GM19463 (cell line): ENCODE data around the gene KIRREL2.
"Not testable (repeated sequence)": the region's sequence is repeated elsewhere in the genome, so short reads cannot be mapped to it uniquely, and the experiment has no call there.

ENCODE experiments used
- ATAC-seq: cut with Tn5 transposase; IDR thresholded peaks from one replicate; pipeline ENCODE4 v1.9.1; 2021; ENCODE audit warnings: mild to moderate bottlenecking, moderate library complexity; ENCODE audit not compliant: unreplicated experiment

Gene KIRREL2

DNA sequence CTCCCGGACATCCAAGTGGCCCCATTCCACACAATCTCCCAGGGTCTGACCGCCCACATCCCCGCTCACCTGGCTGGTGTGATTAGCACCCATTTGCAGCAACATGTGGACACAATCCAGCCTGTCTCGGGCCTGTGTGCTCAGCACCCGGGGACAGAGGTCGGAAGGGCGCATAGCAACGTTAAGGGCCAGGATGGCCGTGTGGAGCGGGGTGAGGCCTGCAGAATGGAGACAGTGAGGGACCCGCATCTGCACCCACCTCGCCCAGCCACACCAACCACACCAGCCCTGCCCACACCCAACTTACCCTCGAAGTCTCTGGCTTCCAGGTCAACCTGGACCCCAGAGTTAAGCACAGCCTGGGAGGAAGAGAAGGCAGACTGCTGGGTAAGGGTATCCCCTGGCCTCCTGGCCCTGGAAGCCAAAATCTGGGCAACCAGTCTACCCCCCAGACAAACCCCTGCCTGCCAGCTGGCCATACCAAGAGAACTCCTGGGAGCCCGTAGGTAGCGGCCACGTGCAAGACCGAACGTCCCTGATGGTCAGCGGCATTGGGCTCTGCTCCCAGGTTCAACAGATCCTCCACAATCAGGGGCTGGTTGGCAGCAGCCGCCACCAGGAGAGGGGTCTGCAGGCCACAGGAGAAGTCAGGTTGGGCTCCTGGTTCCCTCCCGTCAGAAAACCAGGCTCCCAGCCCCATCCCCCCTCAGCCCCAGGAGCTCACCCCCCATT lies 39.4 kb downstream of the KIRREL2 start:
- ATAC-seq = no peak

DNA sequence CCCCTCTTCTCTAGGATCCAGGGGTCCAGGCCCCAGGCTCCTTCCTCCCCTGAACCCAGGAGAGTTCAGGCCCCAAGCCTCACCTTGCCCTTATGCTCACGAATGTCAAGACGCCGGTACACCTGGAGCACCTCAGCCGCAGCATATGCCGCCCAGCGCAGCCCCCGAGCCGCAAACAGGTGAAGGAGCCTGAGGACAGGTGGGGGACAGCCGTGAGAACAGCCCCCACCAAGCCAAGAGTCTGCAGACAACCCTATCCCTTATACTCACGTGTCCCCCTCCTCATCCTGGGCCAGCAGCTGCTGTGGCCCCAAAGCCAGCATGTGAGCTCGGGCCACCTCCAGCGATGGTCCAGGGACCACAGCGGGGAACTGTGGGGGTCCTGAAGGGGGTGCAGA lies 39.9 kb downstream of the KIRREL2 start:
- no peak for ATAC-seq

DNA sequence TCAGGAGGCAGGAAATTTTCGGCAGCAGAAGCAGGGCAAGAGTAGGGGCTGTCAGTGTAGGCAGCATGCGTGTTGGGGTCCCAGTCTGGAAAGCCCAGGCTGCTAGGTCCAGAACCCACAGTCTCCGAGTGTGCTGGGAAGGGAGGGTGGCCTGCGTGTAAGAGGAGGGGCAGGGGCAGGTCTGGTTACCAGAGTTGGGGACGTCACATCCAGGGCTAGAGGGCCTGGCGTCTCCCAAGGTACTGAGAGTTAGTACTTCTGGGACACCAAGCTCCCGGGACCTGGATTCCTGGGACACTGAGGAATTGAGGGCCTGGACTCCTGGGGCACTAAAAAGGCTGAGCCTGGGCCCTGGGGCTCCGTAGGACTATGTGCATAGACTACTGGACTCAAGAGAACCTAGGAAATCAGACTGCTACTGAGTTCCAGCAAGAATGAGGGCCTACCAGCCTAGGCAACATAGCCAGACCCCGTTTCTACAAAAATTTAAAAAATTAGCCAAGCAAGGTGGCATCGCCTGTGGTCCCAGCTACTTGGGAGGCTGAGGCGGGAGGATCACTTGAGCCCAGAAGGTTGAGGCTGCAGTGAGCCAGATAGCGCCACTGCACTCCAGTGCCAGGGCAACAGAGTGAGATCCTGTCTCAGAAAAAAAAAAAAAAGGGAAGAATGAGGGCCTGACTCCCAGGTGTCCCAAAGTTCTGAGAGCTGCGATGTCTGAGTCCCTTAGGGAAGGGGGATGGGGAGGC lies 41.2 kb downstream of the KIRREL2 start:
- ATAC-seq = no peak

DNA sequence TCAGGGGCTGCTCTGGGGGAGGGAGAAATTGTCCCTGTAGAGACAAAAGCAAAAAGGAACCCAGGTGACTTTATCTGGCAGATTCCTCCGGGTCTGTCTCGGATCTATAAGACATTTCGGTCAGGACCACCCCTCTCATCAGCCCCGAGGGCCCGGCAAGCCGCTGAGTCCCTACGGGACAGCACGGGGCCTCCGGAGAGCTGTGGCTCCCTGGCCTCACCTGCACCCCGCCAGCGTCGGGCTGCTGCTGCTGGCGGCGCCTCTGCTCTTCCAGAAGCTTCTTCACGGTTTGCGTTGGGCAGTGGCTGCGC lies 41.7 kb downstream of the KIRREL2 start:
- no peak for ATAC-seq

DNA sequence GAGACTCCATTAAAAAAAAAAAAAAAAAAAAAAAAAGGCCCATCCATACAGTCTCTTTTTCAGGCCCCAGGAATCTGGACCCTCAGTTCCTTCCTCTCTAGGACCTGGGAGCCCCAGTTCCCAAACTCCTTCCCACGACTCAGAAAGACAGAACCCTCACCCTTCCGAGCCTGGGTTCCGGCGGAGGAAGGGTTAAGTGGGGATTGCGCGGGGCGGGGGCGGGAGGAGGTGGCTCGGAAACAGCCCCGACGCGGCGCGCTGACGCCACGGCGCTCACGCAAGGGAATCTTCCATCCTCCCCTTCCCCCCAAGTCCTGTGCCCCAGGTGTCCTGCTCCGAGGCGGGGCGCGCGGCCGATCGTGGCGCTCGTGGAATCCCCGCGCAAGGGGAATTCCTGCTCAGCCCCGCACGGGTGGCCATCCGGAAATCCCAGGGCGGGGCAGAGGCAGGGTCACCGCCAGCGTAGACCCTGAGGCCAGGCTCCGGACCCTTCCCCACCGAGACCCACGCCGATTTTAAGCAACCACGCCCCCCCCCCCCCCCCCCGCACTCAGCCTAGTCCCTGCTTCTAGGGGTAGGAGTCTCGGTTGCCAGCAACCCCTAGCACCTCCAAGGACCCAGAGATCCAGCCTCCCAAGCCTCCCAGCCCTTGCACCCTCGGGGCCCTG lies 43.0 kb downstream of the KIRREL2 start:
- peak; percentile 45 for ATAC-seq

DNA sequence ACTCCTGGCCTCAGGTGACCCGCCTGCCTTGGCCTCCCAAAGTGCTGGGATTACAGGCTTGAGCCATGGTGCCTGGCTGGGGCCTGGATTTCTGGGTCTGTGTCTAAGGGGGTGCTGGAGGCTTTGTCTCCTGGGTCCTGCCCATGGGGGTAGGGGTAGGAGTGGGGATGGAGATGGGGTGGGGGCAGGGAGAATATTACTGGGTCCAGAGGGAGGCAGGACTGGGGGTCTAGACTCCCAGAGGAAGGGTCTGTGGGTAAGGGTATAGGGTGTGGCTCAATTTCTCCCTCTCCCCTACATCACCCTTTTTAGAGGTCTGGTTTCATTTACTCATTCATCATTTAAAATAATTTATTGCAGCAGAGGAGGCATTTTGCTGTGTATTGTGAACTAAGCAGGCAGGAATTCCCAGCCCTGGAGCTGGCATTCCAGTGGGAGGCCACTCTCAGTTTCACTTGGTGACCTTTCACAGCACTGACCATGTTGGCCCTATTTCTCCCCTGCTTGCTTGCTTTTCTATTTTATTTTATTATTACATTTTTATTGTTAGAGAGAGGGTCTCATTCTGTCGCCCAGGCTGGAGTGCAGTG lies 44.4 kb downstream of the KIRREL2 start:
- no peak for ATAC-seq

DNA sequence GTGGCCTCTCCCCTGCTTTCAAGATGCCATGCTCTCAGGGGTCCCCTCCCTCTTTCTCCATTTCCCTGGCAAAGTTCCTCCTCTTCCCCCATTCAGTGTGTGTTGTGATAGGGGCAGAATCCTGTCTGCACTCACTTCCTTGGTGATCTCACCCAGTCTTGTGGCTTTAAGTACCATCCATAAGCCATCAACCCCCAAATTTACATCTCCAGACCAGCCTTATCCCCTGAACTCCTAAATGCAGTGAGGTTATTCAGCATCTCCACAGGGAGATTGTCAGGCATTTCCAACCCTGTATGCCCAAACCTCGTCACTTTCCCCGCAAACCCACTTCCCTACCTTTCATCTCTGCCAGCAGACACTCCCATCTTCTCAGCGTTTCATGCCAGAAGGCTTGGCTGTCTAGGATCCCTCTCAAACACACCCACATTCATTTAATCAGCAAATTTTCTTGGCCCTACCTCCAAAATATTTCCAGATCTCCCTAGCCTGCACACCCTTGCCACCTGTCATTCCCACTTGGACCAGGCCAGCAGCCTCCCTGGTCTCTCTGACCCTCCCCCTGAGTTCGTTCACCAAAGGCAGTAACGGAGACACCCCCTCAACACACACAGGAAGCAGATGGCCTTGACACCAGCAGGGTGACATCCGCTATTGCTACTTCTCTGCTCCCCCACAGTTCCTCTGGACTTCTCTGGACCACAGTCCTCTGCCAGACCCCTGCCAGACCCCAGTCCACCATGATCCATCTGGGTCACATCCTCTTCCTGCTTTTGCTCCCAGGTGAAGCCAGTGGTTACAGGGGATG lies 45.3 kb downstream of the KIRREL2 start, which contains the start of gene HCST:
Gene HCST (plus strand): TSS at position 676 of the 808 bp plus-strand sequence. CDS start 65 bp downstream, at position 741.
- no peak for ATAC-seq

DNA sequence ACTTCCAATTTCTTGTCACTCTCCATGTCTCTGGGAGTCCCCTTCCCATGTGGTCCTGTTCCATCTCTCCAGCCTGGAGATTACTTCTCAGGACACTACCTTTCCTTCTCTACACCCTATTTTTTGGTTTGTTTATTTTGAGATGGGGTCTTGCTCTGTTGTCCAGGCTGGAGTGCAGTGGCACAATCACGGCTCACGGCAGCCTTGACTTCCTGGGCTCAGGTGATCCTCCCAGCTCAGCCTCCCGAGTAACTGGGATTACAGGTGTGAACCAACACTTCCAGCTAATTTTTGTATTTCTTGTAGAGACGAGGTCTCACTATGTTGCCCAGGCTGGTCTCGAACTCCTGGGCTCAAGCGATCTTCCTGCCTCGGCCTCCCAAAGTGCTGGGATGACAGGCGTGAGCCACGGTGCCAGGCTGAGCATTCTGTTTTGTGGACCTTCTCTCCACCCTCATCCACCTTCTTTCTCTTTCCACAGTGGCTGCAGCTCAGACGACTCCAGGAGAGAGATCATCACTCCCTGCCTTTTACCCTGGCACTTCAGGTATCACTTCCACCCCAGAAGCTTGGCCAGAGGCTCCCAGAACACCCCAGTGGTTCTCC lies 46.3 kb downstream of the KIRREL2 start:
- ATAC-seq = no peak

DNA sequence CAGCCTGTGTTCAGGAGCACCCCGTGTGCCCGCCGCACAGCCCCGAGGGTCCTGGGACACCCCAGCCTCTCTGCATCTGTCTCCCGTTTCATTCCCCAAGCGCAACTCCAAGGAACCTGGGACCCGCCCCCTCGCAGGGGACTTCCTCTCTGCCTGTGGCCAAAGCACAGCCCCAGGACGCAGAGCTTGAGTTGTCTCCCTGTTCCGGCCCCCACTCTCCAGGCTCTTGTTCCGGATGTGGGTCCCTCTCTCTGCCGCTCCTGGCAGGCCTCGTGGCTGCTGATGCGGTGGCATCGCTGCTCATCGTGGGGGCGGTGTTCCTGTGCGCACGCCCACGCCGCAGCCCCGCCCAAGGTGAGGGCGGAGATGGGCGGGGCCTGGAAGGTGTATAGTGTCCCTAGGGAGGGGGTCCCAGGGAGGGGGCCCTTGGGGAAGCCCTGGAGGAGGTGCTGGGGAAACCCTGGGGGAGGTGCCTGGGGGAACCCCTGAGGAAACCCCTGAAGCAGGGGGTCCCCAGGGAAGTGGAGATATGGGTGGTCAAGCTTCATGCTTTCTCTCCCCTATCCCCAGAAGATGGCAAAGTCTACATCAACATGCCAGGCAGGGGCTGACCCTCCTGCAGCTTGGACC lies 47.0 kb downstream of the KIRREL2 start:
- peak; percentile 50 for ATAC-seq

DNA sequence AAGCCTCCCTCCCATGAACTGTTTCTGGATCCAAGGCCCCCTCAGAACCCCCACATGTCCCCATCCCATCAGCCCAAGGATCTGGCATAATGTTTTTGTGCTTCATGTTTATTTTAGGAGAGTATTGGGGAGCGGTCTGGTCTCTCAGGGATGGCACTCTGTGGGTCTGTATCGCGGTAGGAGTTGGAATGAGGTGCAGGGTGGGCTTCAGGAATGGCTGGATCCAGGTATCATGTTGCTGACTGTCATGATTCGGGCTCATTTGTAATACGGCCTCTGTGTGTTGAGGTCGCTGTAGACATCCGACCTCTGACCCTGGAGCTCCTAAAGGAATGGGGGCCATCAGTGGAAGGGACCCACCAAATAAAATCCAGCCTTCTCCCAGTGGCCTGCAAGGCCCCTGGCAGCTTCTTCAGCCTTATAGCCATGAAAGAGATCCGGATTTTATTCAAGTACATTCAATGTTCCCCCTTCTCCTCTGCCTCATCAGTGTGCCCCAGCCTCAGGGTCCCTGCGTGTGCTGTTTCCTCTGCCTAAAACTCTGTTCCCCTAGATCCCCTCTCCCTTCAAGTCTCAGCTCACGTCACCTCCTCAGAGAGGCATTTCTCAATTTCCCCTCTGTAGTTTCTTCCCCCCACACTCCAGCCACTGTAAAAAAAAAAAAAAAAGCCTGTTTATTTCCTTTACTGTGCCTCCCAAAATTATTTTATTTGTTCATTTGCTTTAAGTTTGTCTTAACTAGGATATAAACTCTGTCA lies 47.8 kb downstream of the KIRREL2 start:
- ATAC-seq = no peak

DNA sequence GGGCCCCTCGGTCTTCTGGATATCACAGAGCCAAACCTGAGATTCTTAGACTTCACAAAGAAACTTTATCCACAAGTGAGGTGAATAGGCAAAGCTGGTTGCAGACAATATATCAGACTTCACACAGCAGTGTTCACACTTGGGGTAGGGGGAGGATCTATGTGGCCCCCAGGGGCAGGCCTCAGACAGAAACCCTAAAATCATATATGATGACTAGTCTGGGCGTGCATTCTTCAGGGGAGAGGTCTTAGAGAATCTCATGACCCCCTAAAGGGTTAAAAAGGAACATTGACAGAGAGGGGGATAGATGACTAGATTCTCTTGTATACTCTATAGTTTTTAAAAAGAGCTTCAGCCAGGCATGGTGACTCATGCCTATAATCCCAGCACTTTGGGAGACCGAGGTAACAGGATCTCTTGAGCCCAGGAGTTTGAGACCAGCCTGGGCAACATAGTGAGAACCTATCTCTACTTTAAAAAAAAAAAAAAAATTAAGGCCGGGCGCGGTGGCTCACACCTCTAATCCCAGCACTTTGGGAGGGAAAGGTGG lies 48.5 kb downstream of the KIRREL2 start:
- no peak for ATAC-seq

DNA sequence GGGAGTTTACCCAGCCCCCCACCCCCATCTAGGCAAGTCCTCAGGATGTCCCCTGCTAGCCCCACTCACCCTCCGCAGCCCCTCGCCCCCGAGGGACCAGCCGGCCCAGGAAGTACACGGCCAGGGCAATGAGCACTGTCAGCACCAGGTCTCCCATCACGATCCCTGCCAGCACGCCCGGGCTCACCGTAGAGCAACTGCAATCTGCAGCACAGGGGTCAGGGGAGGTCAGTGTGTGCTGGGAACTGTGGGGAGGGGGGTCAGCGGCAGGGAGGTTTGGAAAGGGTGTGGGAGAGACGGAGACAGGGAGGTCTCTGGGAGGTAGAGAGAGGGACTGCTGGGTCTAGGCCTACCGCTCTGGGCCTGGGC lies 50.6 kb downstream of the KIRREL2 start:
- ATAC-seq = no peak

DNA sequence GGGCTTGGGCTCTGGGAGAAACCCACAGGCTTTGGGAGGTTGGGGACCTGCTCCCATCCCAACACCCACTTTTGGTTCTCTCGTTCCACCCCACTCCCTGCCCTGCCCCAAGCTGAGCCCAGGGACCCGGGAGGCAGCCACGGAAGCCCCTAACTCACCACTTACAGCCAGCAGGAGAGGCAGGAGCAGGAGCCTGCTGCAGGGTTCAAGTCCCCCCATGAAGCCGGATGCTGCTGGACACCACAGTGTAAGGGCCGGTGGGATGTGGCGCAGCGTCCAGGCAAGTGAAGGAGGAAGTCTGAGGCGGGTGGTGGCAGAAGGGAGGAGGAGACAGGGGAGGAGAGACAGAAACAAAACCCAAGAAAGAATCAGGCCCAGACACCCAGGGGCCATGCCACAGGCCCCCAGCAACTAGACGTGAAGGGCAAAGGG lies 51.3 kb downstream of the KIRREL2 start, which contains the start of gene TYROBP:
Gene TYROBP (minus strand): TSS at position 286 of the 432 bp plus-strand sequence. CDS start 67 bp downstream, at position 219.
- no peak for ATAC-seq

DNA sequence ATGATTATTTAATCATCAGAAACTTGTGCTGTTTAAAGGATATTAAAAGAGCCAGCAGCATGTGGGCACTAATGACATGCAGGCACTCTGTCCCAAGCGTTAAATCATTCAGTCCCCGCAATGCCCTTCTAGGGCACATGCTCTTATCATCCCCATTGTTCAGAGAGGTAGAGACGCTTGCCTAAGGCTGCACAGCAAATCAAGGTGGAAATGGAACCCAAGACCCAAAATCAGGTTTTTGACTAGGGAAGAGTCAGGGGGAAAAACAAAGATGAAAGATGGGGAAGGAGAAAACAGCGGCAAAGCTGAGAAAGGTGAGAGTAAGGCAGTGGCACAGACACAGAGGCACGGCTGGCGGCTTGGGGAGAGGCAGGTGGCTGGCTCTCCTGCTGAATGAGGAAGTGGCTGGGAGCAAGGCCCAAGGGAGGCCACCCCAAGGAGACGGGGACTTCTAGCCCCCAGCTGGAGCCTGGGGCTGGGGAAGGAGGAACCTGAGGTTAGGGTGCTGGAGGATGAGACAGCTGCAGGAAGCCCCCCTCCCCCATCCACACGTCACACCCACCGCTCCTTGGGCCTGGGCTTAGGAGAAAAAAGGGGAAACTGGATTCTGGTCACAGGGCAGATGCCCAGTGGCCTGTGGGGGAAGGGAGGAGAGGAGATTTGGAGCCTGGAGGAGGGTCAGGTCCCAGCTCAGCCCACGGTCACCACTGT lies 52.4 kb downstream of the KIRREL2 start:
- ATAC-seq = peak; percentile 60

DNA sequence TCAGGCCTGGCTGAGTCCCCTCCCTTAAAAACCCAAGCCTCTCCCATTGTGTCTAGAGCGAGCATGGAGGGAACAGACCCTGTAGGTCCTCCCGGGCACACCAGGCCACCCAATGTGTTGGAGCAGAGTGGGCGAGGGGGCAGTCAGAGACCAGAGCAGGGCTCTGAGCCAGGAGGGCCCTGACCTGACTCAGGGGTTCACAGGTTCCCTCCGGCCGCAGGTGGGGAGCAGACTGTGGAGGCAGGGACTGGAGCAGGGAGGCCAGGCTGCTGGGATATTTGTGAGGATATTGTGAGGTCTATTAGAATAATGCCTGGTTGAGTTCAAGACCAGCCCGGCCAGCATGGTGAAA lies 52.9 kb downstream of the KIRREL2 start:
- ATAC-seq = peak; percentile 7

DNA sequence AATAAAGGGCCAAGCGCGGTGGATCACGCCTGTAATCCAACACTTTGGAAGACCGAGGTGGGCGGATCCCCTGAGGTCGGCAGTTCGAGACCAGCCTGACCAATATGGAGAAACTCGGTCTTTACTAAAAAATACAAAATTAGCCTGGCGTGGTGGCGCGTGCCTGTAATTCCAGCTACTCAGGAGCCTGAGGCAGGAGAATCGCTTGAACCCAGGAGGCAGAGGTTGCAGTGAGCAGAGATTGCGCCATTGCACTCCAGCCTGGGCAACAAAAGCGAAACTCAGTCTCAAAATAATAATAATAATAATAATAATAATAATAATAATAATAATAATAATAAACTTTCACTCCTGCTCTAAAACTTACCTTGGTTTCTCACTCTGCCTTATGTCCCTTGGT lies 53.6 kb downstream of the KIRREL2 start:
- ATAC-seq = not testable (repeated sequence)

DNA sequence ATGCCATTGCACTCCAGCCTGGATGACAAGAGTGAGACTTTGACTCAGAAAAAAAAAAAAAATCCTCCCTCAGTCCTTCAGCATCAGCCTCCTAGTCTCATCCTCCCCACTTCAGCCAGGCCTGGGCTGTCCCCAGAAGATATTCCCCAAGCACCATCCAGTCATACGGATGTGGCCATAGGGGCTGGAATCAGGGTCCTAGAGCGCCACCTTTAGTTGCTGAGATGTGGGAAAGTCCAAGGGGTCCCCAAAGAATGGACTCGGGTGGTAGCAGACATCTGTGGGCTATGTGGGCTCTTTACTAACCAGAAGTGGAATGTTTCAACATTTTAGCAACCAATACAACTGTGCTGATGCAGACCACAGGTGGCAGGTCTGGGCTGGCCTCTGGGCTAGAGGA lies 54.5 kb downstream of the KIRREL2 start:
- no peak for ATAC-seq

DNA sequence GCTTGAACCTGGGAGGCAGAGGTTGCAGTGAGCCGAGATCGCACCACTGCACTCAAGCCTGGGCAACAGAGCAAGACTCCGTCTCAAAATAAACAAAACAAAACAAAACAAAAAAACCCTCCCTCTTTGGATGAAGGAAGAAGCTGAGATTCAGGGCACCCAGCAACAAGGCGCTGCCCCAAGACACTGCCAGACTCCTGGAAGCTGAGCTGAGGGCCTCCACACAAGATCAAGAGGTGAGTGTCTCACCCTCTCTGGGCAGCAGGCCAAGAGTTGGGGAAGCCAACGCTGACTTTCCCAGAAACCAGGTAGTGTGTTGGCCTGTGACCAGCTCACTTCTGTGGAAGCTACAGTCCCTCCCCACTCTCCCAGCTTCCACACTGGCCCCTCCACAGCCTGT lies 55.1 kb downstream of the KIRREL2 start:
- ATAC-seq = no peak
